Keratinocyte (primary cell): ENCODE results near the gene LIMS4.
"Not testable (repeated sequence)": the region's sequence is repeated elsewhere in the genome, so short reads cannot be mapped to it uniquely, and the experiment has no call there.

Experiments used
- EZH2 ChIP-seq: IDR thresholded peaks from one replicate; pipeline ENCODE4 v1.6.1; 2012; ENCODE audit warnings: inconsistent platforms, mild to moderate bottlenecking, low read length, moderate library complexity
- TF ChIP-seq, protein P1 (sequence below), 3 experiments: IDR thresholded peaks in 1 of 3; conservative IDR thresholded peaks in 1 of 3; optimal IDR thresholded peaks in 1 of 3; 2 replicates in 2 of 3; 3 replicates in 1 of 3; pipeline versions ENCODE3 to v1.5.1; 2011; ENCODE audit warnings: low read length in 3 of 3, mild to moderate bottlenecking in 3 of 3, moderate library complexity in 2 of 3, control low read depth in 1 of 3, inconsistent platforms in 1 of 3; ENCODE audit not compliant: insufficient read depth in 2 of 3; ENCODE audit errors: extremely low read depth in 1 of 3

DNA sequence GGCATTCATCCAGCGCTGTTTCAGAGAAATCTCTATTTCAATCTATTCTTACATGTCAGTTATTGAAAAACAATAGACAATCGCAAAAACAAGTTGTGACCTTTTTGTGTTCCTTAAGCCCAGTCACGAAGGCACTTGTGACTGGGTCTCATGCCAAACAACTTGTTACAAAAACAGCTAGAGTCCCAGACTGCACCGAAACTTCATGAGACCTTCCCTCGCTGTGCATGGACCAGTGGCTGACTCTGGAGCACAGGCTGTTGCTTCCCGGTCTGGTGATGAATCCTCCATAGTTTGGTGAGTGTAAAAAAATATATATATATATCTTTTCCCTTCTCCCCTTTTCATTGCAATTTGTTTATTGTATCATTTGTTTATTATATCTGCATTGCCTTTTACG lies 4.8 kb upstream of the LIMS4 start:
- TF ChIP-seq, protein P1, sequence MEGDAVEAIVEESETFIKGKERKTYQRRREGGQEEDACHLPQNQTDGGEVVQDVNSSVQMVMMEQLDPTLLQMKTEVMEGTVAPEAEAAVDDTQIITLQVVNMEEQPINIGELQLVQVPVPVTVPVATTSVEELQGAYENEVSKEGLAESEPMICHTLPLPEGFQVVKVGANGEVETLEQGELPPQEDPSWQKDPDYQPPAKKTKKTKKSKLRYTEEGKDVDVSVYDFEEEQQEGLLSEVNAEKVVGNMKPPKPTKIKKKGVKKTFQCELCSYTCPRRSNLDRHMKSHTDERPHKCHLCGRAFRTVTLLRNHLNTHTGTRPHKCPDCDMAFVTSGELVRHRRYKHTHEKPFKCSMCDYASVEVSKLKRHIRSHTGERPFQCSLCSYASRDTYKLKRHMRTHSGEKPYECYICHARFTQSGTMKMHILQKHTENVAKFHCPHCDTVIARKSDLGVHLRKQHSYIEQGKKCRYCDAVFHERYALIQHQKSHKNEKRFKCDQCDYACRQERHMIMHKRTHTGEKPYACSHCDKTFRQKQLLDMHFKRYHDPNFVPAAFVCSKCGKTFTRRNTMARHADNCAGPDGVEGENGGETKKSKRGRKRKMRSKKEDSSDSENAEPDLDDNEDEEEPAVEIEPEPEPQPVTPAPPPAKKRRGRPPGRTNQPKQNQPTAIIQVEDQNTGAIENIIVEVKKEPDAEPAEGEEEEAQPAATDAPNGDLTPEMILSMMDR (optimal IDR thresholded peaks at IDR 0.05 in 1 of 3, IDR thresholded peaks at IDR 0.05 in 1 of 3, conservative IDR thresholded peaks at IDR 0.05 in 1 of 3; ENCODE audit: extremely low read depth in 1 of 3, insufficient read depth in 2 of 3, low read length in 3 of 3), result not testable (repeated sequence)
- TF ChIP-seq EZH2, result not testable (repeated sequence)
